HEK293 (cell line): Measurements from ENCODE around the gene UXS1.

Experiments used
- CTCF ChIP-seq: fragments of 450-650 bp; formaldehyde crosslinking; IDR thresholded peaks from 2 replicates; pipeline ENCODE4 v1.5.1; 2016; ENCODE audit warnings: missing biosample characterization, missing genetic modification characterization
- HOXA7 ChIP-seq: sonication (generic); formaldehyde crosslinking; IDR thresholded peaks from 2 replicates; pipeline ENCODE4 v1.8.1; 2022; ENCODE audit warnings: missing genetic modification reagents, borderline replicate concordance
- REST ChIP-seq: fragments of 450-650 bp; formaldehyde crosslinking; IDR thresholded peaks from 2 replicates; pipeline ENCODE4 v1.5.1; 2016; ENCODE audit warnings: missing biosample characterization, missing genetic modification characterization
- TCF7L2 ChIP-seq: IDR thresholded peaks from 2 replicates; pipeline ENCODE4 v1.6.1; 2011; ENCODE audit warnings: low read depth, mild to moderate bottlenecking, inconsistent platforms, low read length, moderate library complexity, borderline replicate concordance
- ZBTB48 ChIP-seq: fragments of 450-650 bp; formaldehyde crosslinking; IDR thresholded peaks from 2 replicates; pipeline ENCODE4 v1.5.1; 2016; ENCODE audit warnings: missing biosample characterization, missing genetic modification characterization
- ZNF133 ChIP-seq: fragments of 450-650 bp; formaldehyde crosslinking; IDR thresholded peaks from 2 replicates; pipeline ENCODE4 v1.5.1; 2016; ENCODE audit warnings: missing biosample characterization, missing genetic modification characterization
- ZNF473 ChIP-seq: fragments of 450-650 bp; formaldehyde crosslinking; IDR thresholded peaks from 2 replicates; pipeline ENCODE4 v1.5.1; 2017; ENCODE audit warnings: missing biosample characterization, missing genetic modification characterization
- ZNF639 ChIP-seq: fragments of 450-650 bp; formaldehyde crosslinking; IDR thresholded peaks from 2 replicates; pipeline ENCODE4 v1.5.1; 2016; ENCODE audit warnings: missing biosample characterization, missing genetic modification characterization
- ZNF747 ChIP-seq: fragments of 450-650 bp; formaldehyde crosslinking; IDR thresholded peaks from 2 replicates; pipeline ENCODE4 v1.5.1; 2016; ENCODE audit warnings: missing biosample characterization, missing genetic modification characterization

- no peak for TF ChIP-seq HOXA7 (CRISPR knock-in tag)
- TF ChIP-seq CTCF (tag by site-specific recombination) = no peak
- no peak for TF ChIP-seq ZNF473
- TF ChIP-seq ZNF747 (tag by site-specific recombination) = no peak
- TF ChIP-seq TCF7L2 = no peak
- TF ChIP-seq REST (tag by site-specific recombination) = no peak
- TF ChIP-seq ZNF133 (tag by site-specific recombination) = no peak
- no peak for TF ChIP-seq ZNF639 (tag by site-specific recombination)
- TF ChIP-seq ZBTB48 (tag by site-specific recombination) = no peak
Measured at GRCh38 chr2:106063181-106063580, 130.9 kb downstream of the UXS1 start.
